CD4-positive, alpha-beta T cell treated with Interleukin-6 at 100 ng/mL for 8 hours (primary cell): Measurements from ENCODE around the gene LIPI.
"Not testable (repeated sequence)": the region's sequence is repeated elsewhere in the genome, so short reads cannot be mapped to it uniquely, and the experiment has no call there.

Experiments
- DNase-seq: peaks from one replicate; pipeline ENCODE4 v3.0.0-alpha.2; 2020; ENCODE audit warnings: mixed read lengths, low spot score

The LIPI gene

DNA sequence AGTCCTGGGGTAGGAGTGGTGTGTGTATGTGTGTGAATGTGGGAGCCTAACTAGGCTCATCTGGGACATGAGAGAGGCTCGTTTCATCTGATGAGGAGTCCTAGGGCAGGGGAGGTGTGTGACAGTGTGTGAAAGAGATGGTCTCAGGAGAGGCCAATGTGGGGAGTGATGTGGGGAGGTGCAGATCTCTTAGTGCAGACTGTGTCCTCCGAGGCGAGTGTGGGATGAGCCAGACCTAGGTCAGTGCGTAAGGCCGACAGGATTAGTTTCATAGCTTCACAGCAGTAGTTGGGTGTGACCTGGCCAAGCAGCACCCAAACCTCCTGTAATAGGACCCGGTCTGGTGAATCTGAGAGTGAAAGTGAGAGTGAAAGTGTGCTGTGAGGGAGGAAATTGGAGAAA lies 94.7 kb downstream of the LIPI start:
- DNase-seq: no peak

DNA sequence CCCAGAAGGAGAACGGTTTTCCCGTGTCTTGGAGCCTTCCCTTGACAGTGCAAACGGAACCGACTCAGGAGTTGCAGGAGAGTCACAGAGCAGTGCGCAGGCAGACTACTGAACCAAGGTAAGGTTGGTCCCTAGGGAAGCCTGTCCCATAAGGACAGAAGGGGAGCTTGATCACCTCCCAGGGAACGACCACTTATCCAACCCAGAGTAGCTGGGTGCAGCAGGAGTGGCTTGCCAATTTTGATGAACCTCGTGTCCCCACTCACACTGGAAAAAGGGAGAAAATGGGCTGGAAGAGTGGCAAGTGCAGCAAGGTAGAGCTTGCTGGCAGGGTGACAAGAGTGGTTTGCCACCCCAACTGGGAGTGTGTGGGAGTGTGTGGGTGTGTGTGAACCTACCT lies 95.1 kb downstream of the LIPI start:
- no peak for DNase-seq

DNA sequence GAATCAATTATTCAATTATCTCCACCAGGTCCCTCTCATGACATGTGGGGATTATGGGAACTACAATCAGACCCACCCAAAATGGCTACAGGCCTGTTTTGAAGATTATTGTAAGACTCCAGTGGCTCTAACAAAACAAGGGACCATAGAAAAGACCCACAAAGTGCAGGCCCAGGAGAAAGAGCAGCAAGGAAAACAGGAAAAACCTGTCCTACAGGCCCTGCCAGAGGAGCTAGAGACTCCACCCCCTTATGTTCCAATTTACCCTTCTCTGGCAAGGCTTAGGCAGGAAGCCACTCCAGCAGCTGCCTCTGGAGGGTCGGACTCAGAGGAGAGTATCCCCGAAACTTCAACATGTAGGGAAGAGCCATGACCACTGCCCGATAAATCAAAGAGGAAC lies 96.5 kb downstream of the LIPI start:
- no peak for DNase-seq

DNA sequence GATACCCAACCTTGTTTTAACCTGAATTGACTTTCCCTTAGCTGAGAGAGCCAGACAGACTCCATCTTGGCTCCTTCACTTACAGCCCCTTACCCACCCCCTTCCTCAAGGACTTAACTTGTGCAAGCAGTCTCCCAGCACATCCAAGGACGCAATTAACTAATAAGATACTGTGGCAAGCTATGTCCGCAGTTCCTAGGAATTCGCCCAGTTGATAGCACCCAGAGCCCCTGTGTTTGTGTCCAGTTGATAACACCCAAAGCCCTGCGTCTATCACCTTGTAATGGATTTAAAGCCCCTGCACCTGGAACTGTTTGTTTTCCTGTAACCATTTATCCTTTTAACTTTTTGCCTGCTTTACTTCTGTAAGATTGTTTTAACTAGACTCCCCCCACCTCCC lies 106.2 kb downstream of the LIPI start:
- not testable (repeated sequence) for DNase-seq

DNA sequence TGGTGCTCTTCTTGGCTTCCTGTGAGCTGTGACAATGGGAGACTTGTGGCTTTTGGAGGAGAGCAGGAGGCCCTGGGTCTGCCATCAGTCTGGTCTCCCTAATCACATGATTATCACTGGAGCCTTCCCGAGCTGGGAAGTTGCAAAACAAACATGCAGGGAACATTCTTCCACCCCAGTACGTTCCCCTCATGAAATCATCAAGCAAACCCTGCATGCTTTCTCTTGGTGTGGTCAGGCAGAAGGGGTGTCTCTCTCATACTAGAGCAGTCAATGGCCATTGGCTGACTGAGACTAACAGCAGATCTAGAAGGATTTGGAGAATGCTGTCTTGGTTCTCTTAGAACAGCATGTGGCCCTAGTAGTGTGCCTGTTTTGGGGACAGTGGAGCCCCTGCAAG lies 111.2 kb downstream of the LIPI start:
- no peak for DNase-seq

DNA sequence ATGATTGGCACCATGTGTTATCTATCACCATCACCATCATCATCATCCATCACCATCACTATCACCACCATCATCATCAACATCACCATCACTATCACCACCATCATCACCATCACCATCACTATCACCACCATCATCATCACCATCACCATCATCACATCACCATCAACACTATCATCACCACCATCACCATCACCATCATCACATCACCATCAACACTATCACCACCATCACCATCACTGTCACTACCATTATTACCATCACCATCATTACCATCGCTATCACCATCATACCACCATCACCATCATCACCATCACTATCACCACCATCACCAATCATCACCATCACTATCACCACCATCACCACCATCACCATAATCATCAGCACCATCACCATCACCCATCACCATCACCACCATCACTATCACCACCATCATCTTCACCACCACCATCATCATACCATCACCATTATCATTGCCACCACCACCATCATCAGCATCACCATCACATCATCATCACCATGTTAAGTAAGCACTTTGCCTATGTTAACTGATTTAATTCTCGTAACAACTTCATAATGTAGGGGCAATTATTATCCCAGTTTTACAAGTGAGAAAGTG lies 112.8 kb downstream of the LIPI start:
- DNase-seq: no peak

DNA sequence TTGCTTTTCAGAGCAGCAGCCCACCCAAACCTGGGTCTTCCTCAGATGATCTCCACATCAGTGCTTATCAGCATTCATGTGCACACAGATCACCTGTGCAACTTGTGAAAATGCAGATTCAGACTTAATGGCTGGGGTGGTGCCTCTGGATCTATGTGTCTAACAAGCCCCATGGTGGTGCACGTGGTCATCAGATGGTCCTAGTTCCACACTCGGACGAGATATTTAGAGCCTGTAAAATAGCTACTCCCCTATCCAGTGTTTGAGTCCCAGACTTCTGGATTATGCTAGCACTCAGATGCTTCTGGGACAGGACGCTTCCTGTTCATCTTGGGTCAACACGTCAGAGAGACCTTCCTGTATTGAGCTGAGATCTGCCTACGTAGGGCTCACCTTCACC lies 114.2 kb downstream of the LIPI start:
- no peak for DNase-seq

DNA sequence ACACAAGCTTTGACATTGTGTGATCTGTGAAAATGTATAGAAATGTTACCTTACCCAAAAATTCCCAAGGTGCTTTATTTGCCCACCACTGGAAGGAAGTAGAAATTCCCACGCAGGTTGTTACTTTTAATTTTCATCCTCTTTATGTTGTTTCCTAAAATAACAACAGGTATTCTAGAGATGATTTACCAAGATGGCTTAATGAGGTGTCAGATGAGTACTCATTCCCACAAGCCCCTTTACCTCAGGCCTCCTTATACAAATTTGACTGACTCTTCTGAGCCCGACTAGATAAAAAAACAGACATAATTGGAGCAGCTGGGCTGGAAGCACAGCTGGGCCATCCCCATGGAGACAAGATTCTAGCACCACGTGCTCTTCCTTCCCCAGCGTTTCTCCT lies 114.6 kb downstream of the LIPI start:
- DNase-seq: no peak

DNA sequence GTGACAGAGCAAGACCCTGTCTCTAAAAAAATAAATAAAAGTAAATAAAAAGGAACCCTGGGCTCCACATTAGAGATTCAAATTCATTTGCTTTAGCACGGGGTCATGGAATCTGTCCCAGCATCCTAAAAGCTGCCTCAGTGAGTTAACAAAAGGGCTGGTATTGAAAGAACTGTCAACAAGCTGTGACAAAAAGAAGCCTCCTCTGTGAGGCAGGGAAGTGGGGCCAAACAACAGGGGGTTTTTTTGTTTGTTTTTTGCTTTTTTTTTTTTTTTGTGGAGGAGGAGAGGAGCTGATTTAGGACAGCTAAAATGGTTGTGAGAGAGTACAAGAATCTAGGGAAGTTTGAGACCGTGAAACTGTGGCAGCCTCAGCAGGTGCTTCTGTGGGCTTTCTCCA lies 115.7 kb downstream of the LIPI start:
- no peak for DNase-seq

DNA sequence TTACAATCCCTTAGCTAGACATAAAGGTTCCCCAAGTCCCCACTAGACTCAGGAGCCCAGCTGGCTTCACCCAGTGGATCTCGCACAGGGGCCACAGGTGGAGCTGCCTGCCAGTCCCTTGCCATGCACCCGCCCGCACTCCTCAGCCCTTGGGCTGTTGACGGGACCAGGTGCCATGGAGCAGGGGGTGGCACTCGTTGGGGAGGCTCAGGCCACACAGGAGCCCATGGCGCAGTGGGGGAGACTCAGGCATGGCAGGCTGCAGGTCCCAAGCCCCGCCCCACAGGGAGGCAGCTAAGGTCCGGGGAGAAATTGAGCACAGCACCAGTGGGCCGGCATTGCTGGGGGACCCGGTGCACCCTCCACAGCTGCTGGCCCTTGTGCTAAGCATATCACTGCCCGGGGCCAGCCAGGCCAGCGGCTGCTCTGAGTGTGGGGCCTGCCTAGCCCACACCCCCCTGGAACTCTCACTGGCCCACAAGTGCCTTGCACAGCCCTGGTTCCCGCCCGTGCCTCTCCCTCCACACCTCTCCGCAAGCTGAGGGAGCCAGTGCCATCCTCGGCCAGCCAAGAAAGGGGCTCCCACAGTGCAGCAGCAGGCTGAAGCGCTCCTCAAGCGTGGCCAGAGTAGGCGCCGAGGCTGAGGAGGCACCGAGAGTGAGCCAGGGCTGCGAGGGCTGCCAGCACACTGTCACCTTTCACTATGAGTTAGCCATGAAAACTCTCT lies 117.8 kb downstream of the LIPI start:
- no peak for DNase-seq

DNA sequence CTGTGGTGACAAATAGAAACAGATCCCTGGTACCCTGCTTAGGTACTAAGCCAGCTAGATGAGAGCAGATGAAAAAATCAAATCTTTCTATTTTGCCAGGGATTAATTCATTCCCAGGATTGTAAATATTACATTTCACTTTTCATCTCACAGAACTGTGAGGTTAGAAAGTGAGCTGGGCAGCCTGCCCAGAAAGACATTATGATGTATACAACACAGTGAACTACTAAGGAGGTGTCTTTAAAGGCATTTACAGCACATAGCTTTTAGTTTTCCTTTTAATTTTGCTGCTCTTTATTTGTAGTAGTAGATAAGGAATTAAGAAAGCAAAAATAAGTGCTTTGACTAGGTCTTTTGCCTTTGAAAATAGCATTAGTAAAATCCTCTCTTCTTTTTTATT lies 120.6 kb downstream of the LIPI start:
- not testable (repeated sequence) for DNase-seq

DNA sequence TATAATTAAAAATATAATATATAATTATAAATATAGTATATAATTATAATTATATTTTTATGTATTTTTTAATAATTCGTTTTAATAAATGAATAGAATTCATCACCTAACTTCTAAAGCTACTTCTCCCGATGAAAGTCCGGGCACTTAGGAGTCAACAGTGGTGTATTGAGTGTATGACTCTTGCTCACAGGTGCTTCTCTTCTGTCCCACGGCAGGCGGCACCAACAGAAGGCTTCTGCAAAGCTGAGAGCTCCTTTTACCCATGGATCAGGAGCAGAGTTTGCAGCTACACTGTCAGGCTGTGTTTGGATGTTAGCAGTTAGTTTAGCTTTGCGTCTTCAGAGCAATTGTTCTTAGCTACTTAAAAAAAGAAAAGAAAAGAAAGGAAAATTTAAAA lies 122.4 kb downstream of the LIPI start:
- no peak for DNase-seq

DNA sequence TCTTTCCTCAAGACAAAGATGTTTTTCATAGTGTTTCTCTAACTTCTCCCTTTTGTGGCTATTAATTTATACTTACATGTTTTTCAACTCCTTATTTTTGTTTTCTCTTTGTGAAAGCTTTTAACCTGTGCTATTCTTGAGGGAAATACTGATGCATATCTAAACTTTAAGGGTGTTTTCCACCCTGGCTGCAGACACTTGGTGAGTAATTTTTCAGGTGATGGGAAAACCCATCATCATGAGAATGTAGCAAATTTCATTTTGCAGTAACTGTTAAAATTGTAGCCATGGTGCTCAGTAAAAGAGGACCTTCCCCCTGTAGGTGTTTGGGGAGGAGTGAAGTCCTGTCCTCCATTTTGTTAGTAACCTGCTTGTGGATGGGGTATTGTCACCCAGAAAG lies 124.2 kb downstream of the LIPI start:
- no peak for DNase-seq

DNA sequence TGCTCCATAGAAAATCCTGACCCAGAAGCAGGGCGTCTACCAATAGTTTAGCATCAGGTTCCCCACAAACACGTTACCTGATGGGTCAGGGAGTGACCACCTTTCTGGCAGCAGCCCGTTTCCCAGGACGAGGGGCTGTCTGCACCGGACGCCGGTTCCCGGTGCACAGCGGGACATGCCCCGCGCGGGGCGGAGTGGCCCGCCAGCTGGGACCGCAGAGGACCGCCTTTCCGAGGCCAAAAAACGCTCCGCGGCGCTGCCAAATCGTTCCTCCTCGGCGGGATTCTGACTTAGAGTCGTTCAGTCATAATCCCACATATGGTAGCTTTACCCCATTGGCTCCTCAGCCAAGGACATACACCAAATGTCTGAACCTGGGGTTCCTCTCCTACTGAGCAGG lies 126.1 kb downstream of the LIPI start:
- no peak for DNase-seq

DNA sequence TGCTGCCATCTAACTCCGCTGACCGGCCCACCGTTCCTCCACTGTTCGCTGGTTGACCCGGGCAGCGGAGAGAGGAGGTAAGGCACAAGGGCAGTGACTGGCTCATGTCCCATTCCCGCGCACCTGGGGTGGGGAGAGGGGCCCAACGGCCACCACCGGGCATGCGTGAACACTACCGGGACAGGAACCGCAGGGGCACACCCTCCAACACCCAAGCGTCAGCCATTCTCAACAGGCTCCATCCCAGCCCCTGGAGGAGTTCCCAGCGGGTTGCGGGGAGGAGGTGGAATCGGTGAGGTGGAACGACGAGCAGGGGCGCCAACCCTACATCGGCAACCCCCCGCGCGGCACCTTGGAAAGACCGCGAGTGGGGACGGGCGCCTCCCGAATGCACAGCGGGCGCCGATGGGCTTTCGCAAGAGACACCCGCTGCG lies 126.7 kb downstream of the LIPI start:
- DNase-seq: no peak

DNA sequence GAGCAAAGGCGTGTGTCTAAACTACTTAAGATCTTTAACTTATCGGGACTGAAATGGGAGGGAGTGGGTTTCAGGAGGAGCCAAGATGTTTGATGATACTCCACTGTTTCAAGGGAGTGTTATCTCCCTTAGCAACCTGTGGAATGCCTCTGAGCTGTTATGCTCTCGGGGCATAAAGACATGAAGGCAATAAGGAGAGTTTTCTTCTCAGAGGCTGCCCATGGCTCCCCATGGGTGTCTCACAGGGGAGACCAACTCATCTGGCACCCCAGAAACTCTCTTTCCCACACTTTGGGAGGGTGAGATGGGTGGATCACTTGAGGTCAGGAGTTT lies 130.0 kb downstream of the LIPI start:
- no peak for DNase-seq

DNA sequence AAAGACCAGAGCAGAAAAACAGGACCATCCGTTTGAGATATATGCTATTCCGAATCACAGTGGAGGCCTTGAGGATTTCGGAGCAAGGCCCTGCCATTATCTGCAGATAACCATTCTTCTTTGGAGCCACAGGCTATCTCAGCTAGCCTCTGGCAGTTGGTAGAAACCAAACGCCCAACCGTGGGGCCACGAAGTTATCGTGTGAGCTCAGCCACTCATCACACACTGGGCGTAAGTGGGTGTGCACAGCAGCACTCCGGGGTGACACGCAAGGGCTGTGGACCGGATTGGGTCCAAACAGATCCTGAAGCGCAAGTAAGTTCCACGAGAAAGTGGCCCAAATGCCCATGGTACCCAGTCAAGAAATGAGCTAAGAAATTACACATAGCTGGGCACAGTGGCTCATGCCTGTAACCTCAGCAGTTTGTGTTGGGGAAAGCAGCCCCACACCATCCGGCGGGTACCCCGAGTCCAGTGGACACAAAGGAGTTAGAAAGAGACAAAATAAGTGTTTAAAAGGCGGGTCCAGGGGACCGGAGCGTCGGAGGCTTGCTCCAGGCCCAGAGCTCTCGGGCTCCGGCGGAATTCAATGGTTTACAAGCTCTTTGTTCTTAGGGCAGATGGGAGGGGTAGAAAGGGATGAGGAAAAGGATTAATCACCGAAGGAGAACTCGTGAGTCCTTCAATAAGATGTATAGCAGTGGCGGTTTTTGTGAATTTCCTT lies 130.6 kb downstream of the LIPI start:
- DNase-seq: no peak

DNA sequence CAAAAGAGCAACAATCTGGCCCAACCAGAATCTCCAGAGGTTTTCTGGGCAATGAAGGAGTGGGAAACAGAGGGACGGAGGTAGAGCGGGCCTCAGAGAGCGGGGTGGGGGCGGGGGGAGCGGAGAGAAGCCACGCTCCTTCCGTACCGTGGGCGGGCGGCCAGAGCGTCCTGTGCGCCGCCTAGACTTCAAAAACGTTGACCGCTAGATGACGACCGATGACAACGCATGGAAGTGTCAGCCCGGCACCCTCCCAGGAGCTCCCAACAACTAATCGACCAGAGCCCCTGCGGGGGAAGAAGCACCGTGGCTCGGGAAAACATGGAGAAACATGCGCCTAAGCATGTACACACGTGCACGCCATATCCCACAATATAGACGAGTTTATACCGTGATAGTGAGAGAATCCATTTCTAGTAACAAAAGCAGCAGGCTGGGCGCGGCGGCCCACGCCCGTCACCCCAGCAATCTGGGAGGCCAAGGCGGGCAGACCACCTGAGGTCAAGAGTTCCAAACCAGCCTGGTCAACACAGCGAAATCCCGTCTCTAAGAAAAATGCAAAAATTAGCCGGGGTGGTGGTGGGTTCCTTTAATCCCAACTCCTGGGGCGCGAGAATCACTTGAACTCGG lies 131.9 kb downstream of the LIPI start:
- DNase-seq: no peak

DNA sequence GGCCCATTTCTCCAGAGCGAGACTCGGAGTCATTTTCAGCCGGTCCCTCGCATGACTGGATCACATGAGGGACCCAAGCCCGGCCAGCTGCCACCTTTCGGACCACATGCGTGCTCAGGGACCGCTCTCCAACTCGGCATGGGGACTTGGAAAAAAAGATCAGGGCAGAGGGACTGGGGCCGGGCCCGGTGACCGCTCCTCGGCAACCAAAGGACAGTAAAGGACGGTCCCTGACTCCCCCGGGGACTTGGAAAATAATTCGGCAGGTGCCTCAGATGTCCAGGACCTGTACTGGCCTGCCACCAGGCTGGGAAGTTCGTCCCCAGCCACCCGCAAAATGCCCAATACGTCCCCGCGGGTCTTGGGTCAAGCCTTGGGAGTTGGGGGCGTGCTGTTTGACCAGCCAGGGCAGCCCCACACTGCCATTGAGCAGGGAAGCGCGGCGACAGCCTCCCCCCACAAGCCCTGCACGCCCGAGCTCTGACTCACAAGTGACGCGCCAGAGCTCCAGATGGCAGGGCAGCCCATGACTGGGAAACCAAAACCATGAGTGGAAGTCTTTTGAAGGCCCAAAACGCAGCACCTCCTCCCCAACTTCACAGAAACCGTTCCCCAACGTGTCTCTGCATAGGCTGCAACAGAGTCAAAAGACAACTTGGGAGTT lies 134.5 kb downstream of the LIPI start:
- no peak for DNase-seq

DNA sequence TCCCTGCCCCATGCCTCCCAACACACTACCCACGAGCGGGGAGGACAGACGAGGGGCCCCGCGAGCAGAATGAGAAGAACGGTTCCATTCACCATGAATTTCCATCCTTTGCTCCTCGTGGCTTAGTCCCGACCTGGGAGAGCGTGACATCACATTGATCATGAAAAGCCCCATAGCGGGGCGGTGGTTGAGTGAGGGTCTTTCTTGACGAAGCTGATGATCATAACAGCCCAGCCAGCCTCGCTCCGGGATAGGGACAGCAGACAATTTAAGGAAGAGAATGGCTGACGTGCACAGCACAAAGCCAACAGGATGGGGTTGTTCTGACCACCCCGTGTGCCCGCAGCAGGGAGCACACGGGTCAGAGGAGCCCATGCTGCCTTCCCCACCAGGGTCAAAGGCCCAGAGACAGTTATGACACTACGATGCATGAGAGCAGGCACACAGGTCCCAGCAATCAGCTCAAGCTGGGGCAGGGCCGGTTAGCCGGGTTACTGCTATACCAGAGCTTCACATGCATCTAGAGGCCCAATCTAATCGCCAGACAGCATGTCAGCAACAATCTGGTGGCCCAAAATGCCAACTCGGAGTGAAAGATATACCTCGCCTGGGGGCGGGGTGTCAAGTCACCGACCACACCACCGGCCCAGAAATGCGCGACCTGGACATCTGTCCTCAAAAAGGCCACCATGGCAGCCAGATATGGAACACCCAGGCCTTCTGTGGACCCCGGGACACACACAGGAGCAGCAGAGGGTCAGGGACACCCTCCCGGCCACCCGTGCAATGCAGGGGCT lies 135.2 kb downstream of the LIPI start:
- DNase-seq: no peak

DNA sequence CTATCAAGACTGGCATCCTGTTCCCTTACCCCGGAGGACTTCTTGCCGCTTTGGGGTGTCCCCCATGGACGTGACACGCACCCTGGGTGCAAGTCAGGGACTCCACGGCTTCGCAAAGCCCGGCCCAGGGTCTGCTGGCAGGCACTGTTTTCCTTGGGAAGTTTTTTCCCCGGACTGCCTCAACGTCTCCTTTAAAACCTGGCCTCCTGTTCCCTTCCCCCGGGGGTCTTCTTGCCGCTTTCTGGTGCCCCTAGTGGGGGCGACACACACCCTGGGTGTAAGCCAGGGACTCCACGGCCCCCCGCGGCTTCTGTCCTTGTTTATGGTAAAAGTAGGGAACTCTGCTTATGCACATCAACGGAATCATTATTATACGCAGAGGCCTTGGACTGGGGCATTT lies 136.6 kb downstream of the LIPI start:
- DNase-seq: no peak

DNA sequence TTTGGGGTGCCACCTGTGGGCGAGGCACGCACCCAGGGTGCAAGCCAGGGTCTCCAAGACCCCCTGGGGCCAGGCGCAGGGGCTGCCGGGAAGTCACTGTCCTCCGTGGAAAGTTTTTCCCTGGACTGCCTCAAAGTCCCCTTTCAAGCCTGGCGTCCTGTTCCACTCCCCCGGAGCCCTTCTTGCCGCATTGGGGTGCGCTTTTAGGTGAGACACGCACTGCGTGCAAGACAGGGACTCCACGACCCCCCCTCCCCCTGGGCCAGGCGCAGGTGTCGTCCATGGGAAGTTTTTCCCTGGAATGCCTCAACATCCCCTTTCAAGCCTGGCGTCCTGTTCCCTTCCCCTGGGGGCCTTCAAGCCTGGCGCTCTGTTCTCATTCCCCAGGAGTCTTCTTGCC lies 137.1 kb downstream of the LIPI start:
- DNase-seq: no peak
